Activated T-helper 1 cell treated with Interleukin-2 at 50 U/mL for 16 hours (primary cell): Measurements from ENCODE around the gene CLHC1.
"Not testable (repeated sequence)": the region's sequence is repeated elsewhere in the genome, so short reads cannot be mapped to it uniquely, and the experiment has no call there.

Source experiments
- DNase-seq: peaks from one replicate; pipeline ENCODE4 v3.0.0-alpha.2; 2020; ENCODE audit warnings: low read depth

The CLHC1 gene

GRCh38 chr2:55135491-55135890, 96.6 kb downstream of the CLHC1 start:
- DNase-seq, result no peak

DNA sequence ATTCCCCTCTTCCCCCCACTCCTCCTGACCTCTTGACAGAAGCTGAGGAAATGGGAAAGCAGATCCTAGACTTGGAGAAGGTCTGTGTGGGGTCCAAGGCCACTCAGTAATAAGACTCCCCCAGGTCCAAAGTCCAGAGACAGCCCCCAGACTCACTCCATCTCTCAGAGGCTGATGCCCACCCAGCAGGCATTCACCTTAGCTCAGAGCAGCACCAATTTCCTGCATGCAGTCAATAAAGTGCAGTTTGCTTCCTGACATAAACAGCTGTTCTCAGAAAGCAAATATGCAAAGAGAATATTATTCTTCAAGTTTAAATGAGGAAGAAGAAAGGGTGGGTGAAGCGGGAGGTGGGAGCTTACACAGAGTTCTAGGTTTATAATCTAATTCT, 97.8 kb downstream of the CLHC1 start:
- no peak for DNase-seq

DNA sequence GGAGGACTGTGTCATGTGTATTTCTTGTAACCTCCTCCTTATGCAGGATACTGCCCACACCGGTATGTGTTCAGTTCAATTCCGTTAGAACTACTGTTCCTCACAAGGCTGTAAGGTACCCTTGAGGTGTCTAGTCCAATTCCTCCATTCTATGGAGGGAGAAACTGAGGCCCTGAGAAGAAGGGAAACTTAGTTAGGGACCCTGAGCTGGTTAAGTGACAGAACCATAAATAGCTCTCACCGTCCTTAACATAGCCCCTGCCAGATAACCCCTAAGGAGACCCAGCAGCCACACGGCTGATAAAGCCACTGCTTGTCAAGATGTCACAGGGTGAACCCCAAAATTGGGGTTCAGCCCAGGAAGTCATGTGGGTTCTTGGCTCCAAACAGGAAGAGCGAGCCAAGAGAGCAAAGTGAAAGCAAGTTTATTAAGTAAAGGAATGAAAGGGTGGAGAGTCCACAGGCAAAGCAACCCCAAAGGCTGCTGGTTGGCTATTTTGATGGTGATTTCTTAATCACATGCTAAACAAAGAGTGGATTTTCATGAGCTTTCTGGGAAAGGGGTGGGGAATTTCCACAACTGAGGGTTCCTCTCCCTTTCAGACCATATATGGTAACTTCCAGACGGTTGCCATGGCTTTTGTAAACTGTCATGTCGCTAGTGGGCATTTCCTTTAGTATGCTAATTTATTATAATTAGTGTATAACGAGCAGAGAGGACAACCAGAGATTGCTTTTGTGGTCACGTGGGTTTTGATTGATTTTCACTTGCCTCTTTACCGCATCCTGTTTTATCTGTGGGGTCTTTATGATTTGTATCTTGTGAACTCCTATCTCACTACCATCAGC, 98.4 kb downstream of the CLHC1 start:
- peak; percentile 10 for DNase-seq

- DNase-seq, result no peak
Measured at GRCh38 chr2:55130849-55131248, 101.2 kb downstream of the CLHC1 start.

- DNase-seq, result not testable (repeated sequence)
Measured at GRCh38 chr2:55126643-55127042, 105.5 kb downstream of the CLHC1 start.
